ENCODE results near the gene TRAK1. TPM values are rescaled to one million over a fixed set of nuclear protein-coding genes. Genes with fewer than 3 reads are reported as not detected.

The TRAK1 gene
- total RNA-seq, 1 donor from 2014 or later = 41.7 TPM

DNA sequence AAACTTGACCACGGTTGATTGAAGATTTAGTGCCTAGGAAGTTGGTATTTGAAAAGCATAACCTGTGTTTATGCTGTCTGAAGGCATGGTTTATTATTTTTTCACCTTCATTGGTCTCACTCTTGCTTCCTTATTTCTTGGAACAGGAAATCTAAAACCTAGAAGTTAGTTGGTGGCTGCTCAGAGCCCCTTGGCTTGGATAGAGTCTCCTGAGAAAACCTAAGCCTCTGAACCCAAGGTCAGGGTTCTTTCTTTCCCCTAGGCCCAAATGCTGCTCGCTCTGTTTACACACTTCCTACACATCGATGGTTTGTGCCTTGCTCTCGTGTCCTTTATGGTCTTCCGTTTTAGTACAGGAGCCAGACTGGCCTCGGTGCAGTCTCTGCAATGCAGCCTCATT lies 82.2 kb downstream of the TRAK1 start:
- Histone ChIP-seq H3K36me3 (ENCODE audit: control insufficient read depth, insufficient read depth, low read length) (no peaks in the 10 kb centered on the region), H3K4me3 (ENCODE audit: low read depth, low read length) (no peak overlapping the region), H3K27me3 (ENCODE audit: control insufficient read depth, insufficient read depth, low read length) (no peaks in the 10 kb centered on the region)
- TF ChIP-seq, protein P1, sequence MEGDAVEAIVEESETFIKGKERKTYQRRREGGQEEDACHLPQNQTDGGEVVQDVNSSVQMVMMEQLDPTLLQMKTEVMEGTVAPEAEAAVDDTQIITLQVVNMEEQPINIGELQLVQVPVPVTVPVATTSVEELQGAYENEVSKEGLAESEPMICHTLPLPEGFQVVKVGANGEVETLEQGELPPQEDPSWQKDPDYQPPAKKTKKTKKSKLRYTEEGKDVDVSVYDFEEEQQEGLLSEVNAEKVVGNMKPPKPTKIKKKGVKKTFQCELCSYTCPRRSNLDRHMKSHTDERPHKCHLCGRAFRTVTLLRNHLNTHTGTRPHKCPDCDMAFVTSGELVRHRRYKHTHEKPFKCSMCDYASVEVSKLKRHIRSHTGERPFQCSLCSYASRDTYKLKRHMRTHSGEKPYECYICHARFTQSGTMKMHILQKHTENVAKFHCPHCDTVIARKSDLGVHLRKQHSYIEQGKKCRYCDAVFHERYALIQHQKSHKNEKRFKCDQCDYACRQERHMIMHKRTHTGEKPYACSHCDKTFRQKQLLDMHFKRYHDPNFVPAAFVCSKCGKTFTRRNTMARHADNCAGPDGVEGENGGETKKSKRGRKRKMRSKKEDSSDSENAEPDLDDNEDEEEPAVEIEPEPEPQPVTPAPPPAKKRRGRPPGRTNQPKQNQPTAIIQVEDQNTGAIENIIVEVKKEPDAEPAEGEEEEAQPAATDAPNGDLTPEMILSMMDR (IDR thresholded peaks at IDR 0.05; ENCODE audit: insufficient read depth, low read length, poor library complexity, severe bottlenecking) = no peak
- DNase-seq (ENCODE audit: low read depth) = no peak

DNA sequence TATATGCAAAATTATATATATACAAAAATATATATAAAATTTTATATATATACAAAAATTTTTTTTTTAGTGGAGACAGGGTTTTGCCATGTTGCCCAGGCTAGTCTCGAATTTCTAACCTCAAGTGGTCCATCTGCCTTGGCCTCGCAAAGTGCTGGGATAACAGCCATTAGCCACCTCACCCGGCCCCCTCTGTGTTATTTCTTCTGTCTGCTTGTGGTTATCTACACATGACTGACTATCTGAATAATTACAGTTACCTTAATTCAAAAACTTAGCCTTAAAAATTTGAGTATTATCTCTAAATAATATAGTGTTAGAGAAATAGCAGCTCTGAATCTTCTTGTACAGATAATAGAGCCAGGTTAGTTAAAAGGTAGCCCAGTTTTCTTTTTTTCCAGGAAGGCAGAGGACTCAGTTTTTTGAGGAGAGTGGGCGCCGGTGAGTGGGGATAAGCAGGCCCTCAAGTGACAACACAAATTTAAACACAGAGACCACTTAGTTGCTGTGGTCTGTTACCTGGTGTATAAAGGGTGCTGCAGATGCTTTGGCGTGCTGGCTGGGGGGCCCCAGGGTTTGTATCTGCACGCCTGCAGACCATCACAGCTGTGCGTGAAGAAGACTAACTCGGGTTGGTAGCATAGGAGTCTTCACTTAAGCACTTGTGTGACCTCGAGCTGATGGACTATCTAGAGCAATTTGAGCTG lies 83.7 kb downstream of the TRAK1 start:
- Histone ChIP-seq H3K36me3 (ENCODE audit: control insufficient read depth, insufficient read depth, low read length) (no peaks in the 10 kb centered on the region), H3K4me3 (ENCODE audit: low read depth, low read length) (no peak overlapping the region), H3K27me3 (ENCODE audit: control insufficient read depth, insufficient read depth, low read length) (no peaks in the 10 kb centered on the region)
- TF ChIP-seq, protein P1 (IDR thresholded peaks at IDR 0.05; ENCODE audit: insufficient read depth, low read length, poor library complexity, severe bottlenecking) = no peak
- no peak for DNase-seq (ENCODE audit: low read depth)

DNA sequence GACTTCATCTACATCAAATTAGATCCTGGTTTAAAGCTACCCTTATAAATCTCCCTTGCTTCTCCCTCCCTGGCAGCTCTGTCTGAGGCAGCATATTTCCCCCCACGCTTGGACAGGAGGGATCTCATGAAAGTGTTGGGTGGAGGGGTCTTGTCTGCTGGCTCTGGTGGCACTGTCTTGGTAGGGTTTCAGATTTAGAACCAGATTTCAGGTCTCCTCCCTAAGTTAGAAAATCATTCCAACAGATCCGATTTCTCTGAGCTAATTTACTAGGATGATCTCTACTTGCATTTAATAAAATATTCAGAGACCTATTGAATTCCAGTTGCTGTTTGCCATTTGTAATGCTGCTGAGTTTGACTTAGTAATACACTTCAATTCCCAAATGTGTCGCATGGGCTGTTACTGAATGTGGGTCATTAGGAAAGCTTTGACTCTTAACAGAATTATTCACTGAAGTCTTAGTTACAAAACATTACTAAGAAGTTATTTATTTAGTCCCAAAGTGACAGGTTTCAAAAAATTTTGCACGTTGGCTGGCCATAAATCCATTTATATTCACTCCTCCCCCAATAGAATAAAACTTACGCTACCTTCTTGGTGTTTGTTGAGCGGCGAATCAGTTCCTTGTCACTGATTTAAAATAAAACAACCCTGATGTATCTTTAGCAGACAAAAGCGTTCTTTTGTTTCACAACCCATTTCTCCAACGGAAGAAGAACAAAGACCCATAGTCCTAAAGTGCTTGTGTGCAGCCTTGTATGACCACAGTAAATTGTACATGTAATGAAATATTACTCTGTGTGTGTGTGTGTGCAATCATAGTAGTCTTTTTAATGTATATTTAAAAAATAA lies 84.5 kb downstream of the TRAK1 start:
- Histone ChIP-seq H3K27me3 (ENCODE audit: control insufficient read depth, insufficient read depth, low read length) (no peaks in the 10 kb centered on the region), H3K4me3 (ENCODE audit: low read depth, low read length) (no peak overlapping the region), H3K36me3 (ENCODE audit: control insufficient read depth, insufficient read depth, low read length) (no peaks in the 10 kb centered on the region)
- TF ChIP-seq, protein P1 (IDR thresholded peaks at IDR 0.05; ENCODE audit: insufficient read depth, low read length, poor library complexity, severe bottlenecking) = no peak
- no peak for DNase-seq (ENCODE audit: low read depth)

DNA sequence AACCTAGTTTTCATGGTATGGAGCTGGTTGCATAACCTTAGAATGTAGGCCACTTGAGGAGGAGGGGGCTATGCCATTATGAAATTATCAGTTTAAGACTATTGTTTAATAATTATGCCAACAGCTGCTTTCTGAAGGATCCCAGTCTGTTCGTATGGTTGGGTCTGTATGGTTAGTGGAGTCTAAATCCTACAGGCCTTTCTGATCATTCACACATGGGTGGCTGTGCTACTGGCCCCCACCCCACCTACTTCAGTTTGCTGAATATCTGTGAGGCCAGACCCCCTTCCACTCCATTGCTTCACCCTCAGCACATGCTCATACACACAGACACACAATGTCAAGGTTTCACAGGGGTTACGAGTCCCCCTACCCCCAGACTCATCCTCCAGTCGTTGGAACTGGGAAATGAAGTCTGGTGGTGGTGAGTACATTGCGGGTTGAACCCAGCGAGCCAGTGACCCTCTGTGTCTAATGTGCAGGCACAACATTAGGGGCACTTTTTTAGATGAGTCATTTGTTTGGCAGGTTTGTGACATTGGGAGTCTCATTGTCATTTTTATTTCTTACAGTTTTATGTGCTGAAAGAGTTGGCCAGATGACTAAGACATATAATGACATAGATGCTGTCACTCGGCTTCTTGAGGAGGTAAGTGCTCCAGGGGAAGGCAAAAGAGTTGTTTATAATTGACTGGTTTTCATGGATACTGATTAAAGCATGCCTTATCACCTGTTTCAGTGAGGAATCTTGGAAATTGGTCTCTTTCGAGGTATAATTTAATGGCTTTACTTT lies 85.3 kb downstream of the TRAK1 start:
- no peak for DNase-seq (ENCODE audit: low read depth)
- H3K36me3 ChIP-seq (ENCODE audit: control insufficient read depth, insufficient read depth, low read length) = no peaks in the 10 kb centered on the region
- H3K4me3 ChIP-seq (ENCODE audit: low read depth, low read length) = no peak overlapping the region
- TF ChIP-seq, protein P1 (IDR thresholded peaks at IDR 0.05; ENCODE audit: insufficient read depth, low read length, poor library complexity, severe bottlenecking) = no peak
- no peaks in the 10 kb centered on the region for H3K27me3 ChIP-seq (ENCODE audit: control insufficient read depth, insufficient read depth, low read length)

DNA sequence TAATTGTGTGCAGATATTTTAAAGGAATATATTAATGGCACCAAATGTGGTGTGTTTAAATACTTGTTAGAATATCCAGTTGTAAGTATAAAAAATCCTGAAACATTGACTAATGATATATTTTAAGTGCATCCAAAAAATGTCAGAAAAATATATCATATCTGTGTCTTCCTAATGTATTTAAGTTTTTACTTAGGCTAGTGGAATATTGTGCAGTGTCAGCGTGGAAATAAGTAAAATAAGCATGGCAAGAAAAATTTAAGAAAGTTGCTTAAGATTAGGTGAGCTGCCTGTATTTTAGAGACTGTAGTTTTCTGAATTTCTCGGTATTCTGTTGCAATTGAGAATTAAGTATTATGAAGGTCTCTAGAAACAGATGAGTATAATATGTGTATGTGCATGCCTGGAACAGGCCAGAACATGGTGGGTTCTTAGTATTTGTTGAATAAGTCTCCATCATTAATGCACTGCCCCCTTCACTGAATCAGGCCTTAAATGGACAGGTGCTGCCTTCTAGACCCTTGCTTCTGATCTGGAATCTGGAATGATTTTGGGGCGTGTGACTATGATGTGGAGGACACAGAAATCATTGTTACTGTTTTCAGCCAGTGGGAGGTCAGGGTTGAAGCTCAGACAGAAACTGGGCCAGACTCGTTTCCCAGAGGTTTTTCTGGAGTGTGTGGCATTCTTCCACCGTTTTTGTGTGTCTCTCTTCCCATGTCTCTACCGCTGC lies 86.1 kb downstream of the TRAK1 start:
- no peak overlapping the region for H3K4me3 ChIP-seq (ENCODE audit: low read depth, low read length)
- DNase-seq (ENCODE audit: low read depth) = no peak
- TF ChIP-seq, protein P1 (IDR thresholded peaks at IDR 0.05; ENCODE audit: insufficient read depth, low read length, poor library complexity, severe bottlenecking) = no peak
- H3K27me3 ChIP-seq (ENCODE audit: control insufficient read depth, insufficient read depth, low read length) = no peaks in the 10 kb centered on the region
- no peaks in the 10 kb centered on the region for H3K36me3 ChIP-seq (ENCODE audit: control insufficient read depth, insufficient read depth, low read length)
